ENCODE data around the gene RWDD2A. TPM values are rescaled to one million over a fixed set of nuclear protein-coding genes. Genes with fewer than 3 reads are reported as not detected.
"Not testable (repeated sequence)": the region's sequence is repeated elsewhere in the genome, so short reads cannot be mapped to it uniquely, and the experiment has no call there.

The RWDD2A gene
- total RNA-seq, 5 donors from 2014 or later (not counting 1 experiment from before 2014, with no cell fraction given): 1.5 to 4.1 (median 2.9) TPM

DNA sequence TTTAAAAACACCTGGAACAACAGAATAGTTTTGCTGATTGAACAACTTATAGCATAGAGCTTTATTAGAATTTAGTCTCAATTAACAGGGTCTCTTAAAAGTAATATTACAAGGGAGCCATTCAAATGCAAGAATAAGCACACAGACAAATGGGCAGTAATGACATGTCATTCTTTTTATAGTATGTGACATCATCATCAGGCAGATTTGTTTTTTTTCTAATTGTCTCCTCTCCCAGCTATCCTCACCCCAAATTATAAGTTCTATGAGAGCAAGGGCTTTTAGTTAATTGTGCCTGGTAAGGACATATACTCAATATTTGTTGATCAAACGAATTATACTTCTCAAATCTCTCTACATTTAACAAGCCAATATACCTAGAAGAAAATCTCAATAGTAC is 11.0 kb upstream of the RWDD2A start:
- CTCF ChIA-PET: no interaction called here
- peaks cover 2 to 29% of the 10 kb centered on the region in 2 donors for H3K36me3 ChIP-seq (ENCODE audit: control insufficient read depth in 2 of 2, extremely low read depth in 1 of 2, insufficient read depth in 1 of 2, low read length in 1 of 2)
- no peak for ATAC-seq (replicated peaks in 1 of 4)

GRCh38 chr6:83183082-83183828 is 9.9 kb upstream of the RWDD2A start:
- H3K4me3 Mint-ChIP-seq: no peak overlapping the region
- H3K4me1 Mint-ChIP-seq: peaks cover 10 to 13% (median 11%) of the 10 kb centered on the region in 3 donors
- Histone ChIP-seq H3K4me3 (ENCODE audit: control insufficient read depth in 1 of 2, extremely low read depth in 1 of 2, low read length in 1 of 2) (no peak overlapping the region), H3K9me3 (no peaks in the 10 kb centered on the region), H3K4me1 (ENCODE audit: control insufficient read depth in 1 of 2, extremely low read depth in 1 of 2, insufficient read depth in 2 of 2, low read length in 2 of 2) (no peaks in the 10 kb centered on the region), H3K27me3 (replicated peaks in 1 of 2; ENCODE audit: control insufficient read depth in 2 of 2, extremely low read depth in 1 of 2, insufficient read depth in 2 of 2, low read length in 1 of 2) (no peaks in the 10 kb centered on the region), H3K27ac (ENCODE audit: low read length) (no peak overlapping the region), H3K36me3 (ENCODE audit: control insufficient read depth in 2 of 2, extremely low read depth in 1 of 2, insufficient read depth in 1 of 2, low read length in 1 of 2) (peaks cover 2 to 29% of the 10 kb centered on the region in 2 donors)
- ChIA-PET POLR2A (no interaction called here), CTCF (interaction anchor here in 1 of 2 donors (0.8 kb wide), 1 partner anchor 113 kb away, joined by 3 read pairs; no protein-coding TSS in a partner anchor)
- 98% methylated on average over 4 of the region's 9 CpGs for WGBS (ENCODE audit: insufficient coverage)
- DNase-seq: no peak
- peaks cover 50% of the 10 kb centered on the region for H3K36me3 Mint-ChIP-seq
- ATAC-seq (replicated peaks in 1 of 4): no peak
- no peaks in the 10 kb centered on the region for H3K9me3 Mint-ChIP-seq
- H3K27me3 Mint-ChIP-seq: no peaks in the 10 kb centered on the region
- H3K27ac Mint-ChIP-seq: no peak overlapping the region

More for the DNA sequence above, 11.0 kb upstream of the RWDD2A start:
- Histone ChIP-seq H3K27me3 (replicated peaks in 1 of 2; ENCODE audit: control insufficient read depth in 2 of 2, extremely low read depth in 1 of 2, insufficient read depth in 2 of 2, low read length in 1 of 2) (no peaks in the 10 kb centered on the region), H3K9me3 (no peaks in the 10 kb centered on the region), H3K27ac (ENCODE audit: low read length) (no peak overlapping the region), H3K4me1 (ENCODE audit: control insufficient read depth in 1 of 2, extremely low read depth in 1 of 2, insufficient read depth in 2 of 2, low read length in 2 of 2) (no peaks in the 10 kb centered on the region), H3K4me3 (ENCODE audit: control insufficient read depth in 1 of 2, extremely low read depth in 1 of 2, low read length in 1 of 2) (no peak overlapping the region)
- H3K9me3 Mint-ChIP-seq: no peaks in the 10 kb centered on the region
- H3K36me3 Mint-ChIP-seq: peaks cover 54% of the 10 kb centered on the region
- H3K4me3 Mint-ChIP-seq: no peak overlapping the region
- no peaks in the 10 kb centered on the region for H3K27me3 Mint-ChIP-seq
- H3K27ac Mint-ChIP-seq: no peak overlapping the region
- peaks cover 8 to 12% (median 10%) of the 10 kb centered on the region in 3 donors for H3K4me1 Mint-ChIP-seq
- no peak for DNase-seq
- WGBS (ENCODE audit: insufficient coverage): no CpG with 5 or more reads among the region's 1 CpG
- POLR2A ChIA-PET: no interaction called here

DNA sequence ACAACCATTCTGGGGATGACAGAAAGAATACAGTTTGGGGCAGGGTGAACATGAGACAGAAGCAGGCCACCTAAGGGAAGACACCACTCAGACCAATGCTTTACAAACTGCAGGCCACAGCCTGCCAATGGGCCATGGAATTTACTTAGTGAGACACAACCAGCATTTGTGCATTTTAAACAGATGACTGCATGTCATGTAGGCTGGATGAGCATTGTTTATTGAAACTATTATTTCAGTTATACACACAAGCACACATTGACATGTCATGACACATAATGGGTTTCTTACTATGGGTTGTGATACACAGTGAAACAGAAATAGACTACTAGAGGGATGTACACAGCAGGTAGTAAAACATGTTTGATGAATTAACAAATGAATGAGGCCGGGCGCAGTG is 8.1 kb upstream of the RWDD2A start:
- ChIA-PET POLR2A (no interaction called here), CTCF (interaction anchor here in 1 of 2 donors (0.6 kb wide), 1 partner anchor 30 kb away, joined by 3 read pairs; no protein-coding TSS in a partner anchor)
- no peak overlapping the region for H3K4me3 ChIP-seq (ENCODE audit: control insufficient read depth in 1 of 2, extremely low read depth in 1 of 2, low read length in 1 of 2)
- H3K27ac ChIP-seq (ENCODE audit: low read length): no peak overlapping the region
- H3K27me3 ChIP-seq (replicated peaks in 1 of 2; ENCODE audit: control insufficient read depth in 2 of 2, extremely low read depth in 1 of 2, insufficient read depth in 2 of 2, low read length in 1 of 2): no peaks in the 10 kb centered on the region
- Mint-ChIP-seq H3K9me3 (no peaks in the 10 kb centered on the region), H3K27me3 (no peaks in the 10 kb centered on the region), H3K36me3 (peaks cover 61% of the 10 kb centered on the region), H3K4me3 (no peak overlapping the region), H3K27ac (no peak overlapping the region), H3K4me1 (peaks cover 24 to 28% (median 27%) of the 10 kb centered on the region in 3 donors)
- H3K36me3 ChIP-seq (ENCODE audit: control insufficient read depth in 2 of 2, extremely low read depth in 1 of 2, insufficient read depth in 1 of 2, low read length in 1 of 2): peaks cover 2 to 27% of the 10 kb centered on the region in 2 donors
- WGBS (ENCODE audit: insufficient coverage): no CpG with 5 or more reads among the region's 2 CpGs
- no peaks in the 10 kb centered on the region for H3K4me1 ChIP-seq (ENCODE audit: control insufficient read depth in 1 of 2, extremely low read depth in 1 of 2, insufficient read depth in 2 of 2, low read length in 2 of 2)
- DNase-seq: no peak
- no peak for ATAC-seq (replicated peaks in 1 of 4)
- no peaks in the 10 kb centered on the region for H3K9me3 ChIP-seq

- Histone ChIP-seq H3K27me3 (replicated peaks in 1 of 2; ENCODE audit: control insufficient read depth in 2 of 2, extremely low read depth in 1 of 2, insufficient read depth in 2 of 2, low read length in 1 of 2) (no peaks in the 10 kb centered on the region), H3K27ac (ENCODE audit: low read length) (no peak overlapping the region), H3K4me3 (ENCODE audit: control insufficient read depth in 1 of 2, extremely low read depth in 1 of 2, low read length in 1 of 2) (no peak overlapping the region), H3K9me3 (no peaks in the 10 kb centered on the region), H3K4me1 (ENCODE audit: control insufficient read depth in 1 of 2, extremely low read depth in 1 of 2, insufficient read depth in 2 of 2, low read length in 2 of 2) (peaks cover 2 to 5% of the 10 kb centered on the region in 2 experiments), H3K36me3 (ENCODE audit: control insufficient read depth in 2 of 2, extremely low read depth in 1 of 2, insufficient read depth in 1 of 2, low read length in 1 of 2) (peaks cover 2 to 12% of the 10 kb centered on the region in 2 donors)
- Mint-ChIP-seq H3K4me3 (no peak overlapping the region), H3K36me3 (peaks cover 41% of the 10 kb centered on the region), H3K4me1 (peaks cover 34 to 43% (median 39%) of the 10 kb centered on the region in 3 donors), H3K27ac (peak overlapping the region in 1 of 2 donors; percentile 28), H3K9me3 (no peaks in the 10 kb centered on the region), H3K27me3 (no peaks in the 10 kb centered on the region)
- ChIA-PET POLR2A (interaction anchor here (0.7 kb wide), 2 partner anchors 34 to 992 kb away, joined by 4 read pairs; no protein-coding TSS in a partner anchor), CTCF (interaction anchor here (0.8 to 1.7 kb wide), 3 partner anchors 8 to 122 kb away, joined by 3 to 4 read pairs (median 4); no protein-coding TSS in a partner anchor)
- no peak for DNase-seq
- 60% methylated on average over 3 of the region's 3 CpGs for WGBS (ENCODE audit: insufficient coverage)
- ATAC-seq (replicated peaks in 1 of 4): no peak
Measured at GRCh38 chr6:83188501-83188900, 4.7 kb upstream of the RWDD2A start.

DNA sequence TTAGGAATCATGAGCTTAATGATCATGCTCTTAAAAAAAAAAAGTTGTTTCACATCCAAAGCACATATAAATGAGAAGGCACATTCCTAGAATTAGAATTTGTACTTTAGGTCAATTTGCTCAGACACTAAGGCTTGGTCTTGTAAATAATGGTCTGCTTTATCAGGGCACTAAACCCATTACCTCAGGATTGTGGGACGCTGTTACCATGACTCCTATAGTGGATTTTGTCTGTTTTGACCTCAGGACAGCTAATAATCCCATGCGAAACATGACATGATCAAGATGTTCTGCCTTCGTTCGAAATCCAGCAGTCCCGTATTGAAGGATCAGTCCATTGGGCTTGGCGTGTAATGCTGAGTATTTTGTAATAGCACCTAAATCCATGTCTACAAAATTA is 2.5 kb upstream of the RWDD2A start:
- Mint-ChIP-seq H3K9me3 (no peaks in the 10 kb centered on the region), H3K4me3 (no peak overlapping the region), H3K27me3 (no peaks in the 10 kb centered on the region), H3K4me1 (peaks cover 50 to 57% (median 53%) of the 10 kb centered on the region in 3 donors), H3K36me3 (peaks cover 25% of the 10 kb centered on the region), H3K27ac (no peak overlapping the region)
- Histone ChIP-seq H3K27ac (ENCODE audit: low read length) (no peak overlapping the region), H3K36me3 (ENCODE audit: control insufficient read depth in 2 of 2, extremely low read depth in 1 of 2, insufficient read depth in 1 of 2, low read length in 1 of 2) (peaks cover 0 to 8% of the 10 kb centered on the region in 2 donors), H3K4me3 (ENCODE audit: control insufficient read depth in 1 of 2, extremely low read depth in 1 of 2, low read length in 1 of 2) (no peak overlapping the region), H3K27me3 (replicated peaks in 1 of 2; ENCODE audit: control insufficient read depth in 2 of 2, extremely low read depth in 1 of 2, insufficient read depth in 2 of 2, low read length in 1 of 2) (no peaks in the 10 kb centered on the region), H3K4me1 (ENCODE audit: control insufficient read depth in 1 of 2, extremely low read depth in 1 of 2, insufficient read depth in 2 of 2, low read length in 2 of 2) (peaks cover 4 to 15% of the 10 kb centered on the region in 2 experiments), H3K9me3 (no peaks in the 10 kb centered on the region)
- ChIA-PET CTCF (interaction anchor here (0.6 to 2.7 kb wide), 3 partner anchors 26 to 124 kb away, joined by 3 to 10 read pairs (median 4); partner anchors contain the start of gene DOP1A (in 1 of the 2)), POLR2A (no interaction called here)
- ATAC-seq (replicated peaks in 1 of 4) (no peak), DNase-seq (no peak)
- WGBS (ENCODE audit: insufficient coverage): 100% methylated on average over 1 of the region's 6 CpGs

DNA sequence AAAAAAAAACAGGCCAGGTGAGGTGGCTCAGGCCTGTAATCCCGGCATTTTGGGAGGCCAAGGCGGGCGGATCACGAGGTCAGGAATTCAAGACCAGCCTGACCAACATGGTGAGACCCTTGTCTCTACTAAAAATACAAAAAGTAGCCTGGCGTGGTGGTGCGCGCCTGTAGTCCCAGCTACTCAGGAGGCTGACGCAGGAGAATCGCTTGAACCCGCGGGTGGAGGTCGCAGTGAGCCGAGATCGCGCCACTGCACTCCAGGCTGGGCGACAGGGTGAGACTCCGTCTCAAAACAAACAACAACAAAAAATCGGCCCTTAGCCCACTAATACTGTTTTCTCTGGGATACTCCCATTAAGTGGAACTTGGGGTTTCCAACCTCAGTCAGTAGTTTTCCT is 1.2 kb upstream of the RWDD2A start:
- Histone ChIP-seq H3K4me3 (ENCODE audit: control insufficient read depth in 1 of 2, extremely low read depth in 1 of 2, low read length in 1 of 2) (peak overlapping the region in 1 of 2 donors; percentile 87), H3K4me1 (ENCODE audit: control insufficient read depth in 1 of 2, extremely low read depth in 1 of 2, insufficient read depth in 2 of 2, low read length in 2 of 2) (peaks cover 4 to 15% of the 10 kb centered on the region in 2 experiments)
- WGBS (ENCODE audit: insufficient coverage): 93% methylated on average over 16 of the region's 18 CpGs
- H3K27me3 ChIP-seq (replicated peaks in 1 of 2; ENCODE audit: control insufficient read depth in 2 of 2, extremely low read depth in 1 of 2, insufficient read depth in 2 of 2, low read length in 1 of 2); H3K9me3 Mint-ChIP-seq; H3K27ac ChIP-seq (ENCODE audit: low read length); DNase-seq; H3K36me3 ChIP-seq (ENCODE audit: control insufficient read depth in 2 of 2, extremely low read depth in 1 of 2, insufficient read depth in 1 of 2, low read length in 1 of 2); H3K27me3 Mint-ChIP-seq; ATAC-seq (replicated peaks in 1 of 4); POLR2A ChIA-PET; H3K9me3 ChIP-seq: not testable (repeated sequence)
- peaks cover 44 to 63% (median 57%) of the 10 kb centered on the region in 3 donors for H3K4me1 Mint-ChIP-seq
- peak overlapping the region; percentile 93 to 98 (median 97) for H3K4me3 Mint-ChIP-seq
- H3K27ac Mint-ChIP-seq: peak overlapping the region in 1 of 2 donors; percentile 95
- CTCF ChIA-PET: interaction anchor here (0.7 to 2.7 kb wide), 4 partner anchors 124 to 136 kb away, joined by 3 to 10 read pairs (median 6); partner anchors contain the start of genes DOP1A (in 2 of the 2) and UBE3D (in 1 of the 2)
- H3K36me3 Mint-ChIP-seq: peaks cover 16% of the 10 kb centered on the region

Data from T-cell (primary cell).